Duodenal mucosa (tissue), 2 donors: ENCODE measurements around the gene CIB2.

ENCODE experiments used
- H3K27ac ChIP-seq: one replicate; pipeline ENCODE4 v1.7.0; 2013; ENCODE audit warnings: low read depth, low read length
- H3K27me3 ChIP-seq, 2 donors: one replicate each; pipeline ENCODE4 v1.7.0; 2013; ENCODE audit warnings: low read length in 2 of 2, control low read depth in 1 of 2; ENCODE audit not compliant: insufficient read depth in 2 of 2, control insufficient read depth in 1 of 2
- H3K36me3 ChIP-seq, 2 donors: one replicate each; pipeline ENCODE4 v1.7.0; 2013; ENCODE audit warnings: low read length in 2 of 2, control low read depth in 1 of 2; ENCODE audit not compliant: insufficient read depth in 2 of 2, control insufficient read depth in 1 of 2
- H3K4me1 ChIP-seq, 2 donors: one replicate each; pipeline ENCODE4 v1.7.0; 2013; ENCODE audit warnings: low read length in 2 of 2, control low read depth in 1 of 2; ENCODE audit not compliant: insufficient read depth in 2 of 2, control insufficient read depth in 1 of 2
- H3K4me3 ChIP-seq, 2 donors: one replicate each; pipeline ENCODE4 v1.7.0; 2013; ENCODE audit warnings: low read length in 2 of 2, low read depth in 1 of 2
- H3K9ac ChIP-seq, 2 donors: one replicate each; pipeline ENCODE4 v1.7.0; 2013; ENCODE audit warnings: low read length in 2 of 2, low read depth in 1 of 2
- H3K9me3 ChIP-seq, 2 donors: one replicate each; pipeline ENCODE4 v1.7.0; 2013; ENCODE audit warnings: low read length in 2 of 2, control low read depth in 1 of 2; ENCODE audit not compliant: control insufficient read depth in 1 of 2

Gene CIB2

DNA sequence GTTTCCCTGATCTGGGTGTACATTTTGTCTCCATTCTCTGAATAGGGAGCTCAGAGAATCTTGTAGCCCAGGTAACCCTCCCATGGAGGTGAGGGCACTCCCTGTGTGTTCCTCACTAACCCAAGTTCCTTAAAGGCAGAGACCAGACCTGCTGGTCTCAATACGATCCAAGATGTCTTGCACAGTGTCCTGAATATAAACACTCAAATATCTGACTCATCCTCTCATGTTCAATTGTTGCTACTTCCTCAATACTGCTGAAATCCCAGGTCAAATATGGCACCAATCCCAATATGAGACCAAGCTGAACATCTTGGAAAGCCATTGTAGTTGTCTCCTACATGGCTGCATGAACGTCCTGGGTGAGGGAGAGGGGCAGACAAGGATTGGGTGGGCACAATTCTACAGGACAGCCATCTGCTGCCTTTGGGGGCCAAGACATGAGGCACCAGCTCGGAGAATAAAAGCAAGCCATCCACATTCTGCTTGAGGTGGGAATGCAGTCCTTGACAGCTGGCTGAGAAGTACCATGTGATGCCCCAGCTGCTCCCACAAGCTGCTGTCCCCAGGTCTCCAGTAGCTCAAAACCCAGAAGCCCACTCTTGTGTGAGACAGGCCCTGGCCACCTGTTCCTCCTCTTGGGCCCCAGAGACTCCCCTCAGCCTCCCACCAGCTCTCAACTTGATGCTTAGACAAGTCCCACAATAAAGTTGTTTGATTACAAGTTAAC, 72.0 kb downstream of the CIB2 start:
- H3K27me3 ChIP-seq = no peaks in the 10 kb centered on the region
- H3K4me3 ChIP-seq = no peak overlapping the region
- H3K27ac ChIP-seq = no peak overlapping the region
- peaks cover 78% of the 10 kb centered on the region in 2 donors for H3K4me1 ChIP-seq
- no peaks in the 10 kb centered on the region for H3K9me3 ChIP-seq
- no peaks in the 10 kb centered on the region for H3K36me3 ChIP-seq
- H3K9ac ChIP-seq = no peak overlapping the region

DNA sequence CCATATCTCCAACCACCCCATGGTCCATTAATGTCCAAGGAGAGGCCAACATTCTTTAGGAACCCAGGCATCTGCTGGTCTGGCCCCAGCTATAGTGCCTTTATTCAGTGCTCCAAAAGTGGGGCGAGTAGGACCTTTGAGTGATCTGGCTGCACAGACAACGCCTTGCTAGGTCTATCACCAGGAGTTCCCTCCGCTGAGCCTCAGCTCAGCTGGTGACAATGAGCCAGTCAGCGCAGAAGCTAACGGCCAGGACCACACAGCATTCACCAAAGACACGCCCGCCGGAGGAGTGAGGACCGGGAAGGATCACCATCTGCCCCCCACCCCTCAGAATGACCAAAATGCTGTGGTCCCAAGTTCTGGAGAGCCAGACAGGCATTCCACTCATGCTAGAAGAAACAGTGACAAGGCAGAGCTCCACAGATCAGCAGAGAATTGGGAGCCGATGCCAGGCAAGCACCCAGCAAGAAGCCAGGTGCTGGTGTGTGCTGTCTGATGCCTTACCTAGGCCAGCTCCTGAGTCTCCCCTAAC, 72.8 kb downstream of the CIB2 start:
- Histone ChIP-seq H3K9ac (no peak overlapping the region), H3K4me1 (peaks cover 74 to 77% of the 10 kb centered on the region in 2 donors), H3K4me3 (no peak overlapping the region), H3K9me3 (no peaks in the 10 kb centered on the region), H3K27me3 (no peaks in the 10 kb centered on the region), H3K36me3 (peaks cover 4 to 5% of the 10 kb centered on the region in 2 donors), H3K27ac (no peak overlapping the region)

- Histone ChIP-seq H3K9ac (no peak overlapping the region), H3K27ac (no peak overlapping the region), H3K9me3 (no peaks in the 10 kb centered on the region), H3K27me3 (no peaks in the 10 kb centered on the region), H3K4me3 (no peak overlapping the region), H3K4me1 (peaks cover 68 to 77% of the 10 kb centered on the region in 2 donors), H3K36me3 (peaks cover 10 to 11% of the 10 kb centered on the region in 2 donors)
Observed at GRCh38 chr15:78057803-78058202, 73.4 kb downstream of the CIB2 start.

- Histone ChIP-seq H3K4me3 (peak overlapping the region; percentile 2 to 32), H3K36me3 (peaks cover 10 to 13% of the 10 kb centered on the region in 2 donors), H3K27me3 (no peaks in the 10 kb centered on the region), H3K4me1 (peaks cover 66 to 77% of the 10 kb centered on the region in 2 donors), H3K27ac (no peak overlapping the region), H3K9me3 (no peaks in the 10 kb centered on the region), H3K9ac (peak overlapping the region in 1 of 2 donors; percentile 51)
Observed at GRCh38 chr15:78056714-78057269, 74.5 kb downstream of the CIB2 start.

DNA sequence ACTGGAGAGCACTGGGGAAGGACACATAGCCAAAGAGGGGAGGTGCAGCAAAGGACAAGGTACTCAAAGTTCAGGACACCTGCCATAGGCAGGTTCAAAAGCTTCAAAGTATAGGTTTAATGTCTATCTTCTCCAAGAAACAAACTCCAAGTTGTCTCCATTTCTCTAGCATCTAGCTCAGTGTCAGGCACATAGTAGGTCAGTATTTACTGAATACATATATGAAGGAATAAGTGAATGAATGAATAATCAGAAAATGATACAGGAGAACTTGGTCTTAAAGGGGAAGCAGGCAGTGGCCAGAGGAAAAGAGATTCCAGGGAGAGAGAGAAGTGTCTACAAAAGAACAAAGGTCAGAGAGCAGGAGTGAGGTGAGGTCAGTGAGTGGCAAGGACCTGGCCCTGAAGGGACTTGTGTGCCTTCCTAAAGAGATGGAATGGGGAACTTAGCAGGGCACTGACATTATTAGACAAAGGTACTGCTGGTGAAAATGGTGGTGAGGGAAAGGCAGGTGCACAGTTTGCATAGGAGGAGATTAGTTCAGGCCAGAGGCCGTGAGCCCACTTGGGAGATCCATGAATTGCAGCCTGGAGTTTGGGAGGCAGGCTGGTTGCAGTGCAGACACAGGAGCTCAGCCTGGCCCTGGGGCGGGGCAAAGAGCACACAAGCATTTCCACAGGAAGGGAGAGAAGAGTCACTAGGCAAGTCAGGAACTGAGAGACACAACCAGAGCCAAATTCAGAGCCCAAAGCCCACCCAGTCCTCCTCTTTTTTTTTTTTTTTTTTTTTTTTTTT, 75.1 kb downstream of the CIB2 start:
- H3K27ac ChIP-seq = no peak overlapping the region
- H3K9me3 ChIP-seq = no peaks in the 10 kb centered on the region
- peaks cover 71 to 83% of the 10 kb centered on the region in 2 donors for H3K4me1 ChIP-seq
- no peaks in the 10 kb centered on the region for H3K27me3 ChIP-seq
- peak overlapping the region in 1 of 2 donors; percentile 51 for H3K9ac ChIP-seq
- H3K36me3 ChIP-seq = peaks cover 10 to 13% of the 10 kb centered on the region in 2 donors
- H3K4me3 ChIP-seq = peak overlapping the region; percentile 2 to 32

DNA sequence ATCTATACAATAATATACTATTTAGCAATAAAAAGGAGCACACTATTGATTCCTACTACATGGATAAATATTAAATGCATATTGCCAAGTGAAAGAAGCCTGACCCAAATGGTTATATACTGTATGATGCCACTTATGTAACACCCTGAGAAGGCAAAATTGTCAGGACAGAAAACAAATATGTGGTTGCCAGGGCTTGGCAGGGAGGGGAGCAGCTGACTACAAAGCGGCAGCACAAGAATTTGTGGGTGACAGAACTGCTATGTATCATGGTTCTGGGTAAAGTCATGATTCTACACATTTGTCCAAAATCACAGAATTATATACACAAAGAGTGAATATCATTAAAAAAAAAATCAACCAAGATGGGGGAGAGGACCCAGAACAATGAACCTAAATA, 76.3 kb downstream of the CIB2 start:
- no peak overlapping the region for H3K27ac ChIP-seq
- H3K27me3 ChIP-seq = no peaks in the 10 kb centered on the region
- peaks cover 10 to 13% of the 10 kb centered on the region in 2 donors for H3K36me3 ChIP-seq
- peaks cover 78 to 92% of the 10 kb centered on the region in 2 donors for H3K4me1 ChIP-seq
- H3K4me3 ChIP-seq = no peak overlapping the region
- H3K9ac ChIP-seq = no peak overlapping the region
- H3K9me3 ChIP-seq = no peaks in the 10 kb centered on the region
